ENCODE results near the gene PRM3.

PRM3 gene

GRCh38 chr16:11236461-11237254, 36.8 kb downstream of the PRM3 start:
- Mint-ChIP-seq H3K27ac (no peak overlapping the region), H3K4me1 (ENCODE audit: low read depth) (peaks cover 57% of the 10 kb centered on the region), H3K9me3 (ENCODE audit: low read depth) (no peaks in the 10 kb centered on the region), H3K36me3 (no peaks in the 10 kb centered on the region), H3K4me3 (no peak overlapping the region), H3K27me3 (no peaks in the 10 kb centered on the region)

- Mint-ChIP-seq H3K27me3 (no peaks in the 10 kb centered on the region), H3K9me3 (ENCODE audit: low read depth) (no peaks in the 10 kb centered on the region), H3K27ac (peak overlapping the region; percentile 81), H3K4me3 (no peak overlapping the region), H3K36me3 (no peaks in the 10 kb centered on the region), H3K4me1 (ENCODE audit: low read depth) (peaks cover 61% of the 10 kb centered on the region)
These were observed 37.8 kb downstream of the PRM3 start for GRCh38 chr16:11235703-11235991.

DNA sequence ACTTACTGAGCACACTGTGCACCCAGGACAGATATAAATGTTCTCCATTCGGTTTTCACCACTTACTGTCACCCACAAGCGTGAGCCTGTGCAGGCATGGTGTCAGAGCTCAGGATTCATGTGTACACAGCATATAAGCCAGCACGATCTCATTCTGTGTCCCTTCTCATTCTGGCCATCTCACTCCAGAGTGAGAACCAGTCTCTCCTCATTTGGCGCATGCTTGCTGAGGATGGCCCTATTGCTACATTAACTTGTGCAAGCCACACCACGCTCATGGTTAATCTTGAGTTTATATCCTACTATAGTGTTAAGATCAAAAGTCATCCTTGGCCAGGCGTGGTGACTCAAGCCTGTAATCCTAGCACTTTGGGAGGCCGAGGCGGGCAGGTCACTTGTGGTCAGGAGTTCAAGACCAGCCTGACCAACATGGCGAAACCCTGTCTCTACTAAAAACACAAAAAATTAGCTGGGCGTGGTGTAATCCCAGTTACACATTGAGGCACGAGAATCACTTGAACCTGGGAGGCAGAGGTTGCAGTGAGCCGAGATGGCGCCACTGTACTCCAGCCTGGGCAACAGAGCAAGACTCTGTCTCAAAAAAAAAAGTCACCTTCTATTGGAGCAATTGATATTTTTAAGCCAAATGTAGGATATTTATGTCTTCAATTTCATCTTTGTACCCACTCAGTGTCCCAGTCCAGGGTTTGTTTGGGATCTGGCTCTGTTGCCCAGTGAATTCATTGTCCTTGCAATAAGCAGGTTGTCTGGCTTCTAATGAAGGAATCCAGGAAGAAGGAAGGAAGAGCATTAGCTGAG, 38.3 kb downstream of the PRM3 start:
- no peaks in the 10 kb centered on the region for H3K36me3 Mint-ChIP-seq
- H3K4me1 Mint-ChIP-seq (ENCODE audit: low read depth): peaks cover 56% of the 10 kb centered on the region
- H3K27me3 Mint-ChIP-seq: no peaks in the 10 kb centered on the region
- H3K9me3 Mint-ChIP-seq (ENCODE audit: low read depth): no peaks in the 10 kb centered on the region
- H3K4me3 Mint-ChIP-seq: peak overlapping the region; percentile 1
- H3K27ac Mint-ChIP-seq: peak overlapping the region; percentile 84

DNA sequence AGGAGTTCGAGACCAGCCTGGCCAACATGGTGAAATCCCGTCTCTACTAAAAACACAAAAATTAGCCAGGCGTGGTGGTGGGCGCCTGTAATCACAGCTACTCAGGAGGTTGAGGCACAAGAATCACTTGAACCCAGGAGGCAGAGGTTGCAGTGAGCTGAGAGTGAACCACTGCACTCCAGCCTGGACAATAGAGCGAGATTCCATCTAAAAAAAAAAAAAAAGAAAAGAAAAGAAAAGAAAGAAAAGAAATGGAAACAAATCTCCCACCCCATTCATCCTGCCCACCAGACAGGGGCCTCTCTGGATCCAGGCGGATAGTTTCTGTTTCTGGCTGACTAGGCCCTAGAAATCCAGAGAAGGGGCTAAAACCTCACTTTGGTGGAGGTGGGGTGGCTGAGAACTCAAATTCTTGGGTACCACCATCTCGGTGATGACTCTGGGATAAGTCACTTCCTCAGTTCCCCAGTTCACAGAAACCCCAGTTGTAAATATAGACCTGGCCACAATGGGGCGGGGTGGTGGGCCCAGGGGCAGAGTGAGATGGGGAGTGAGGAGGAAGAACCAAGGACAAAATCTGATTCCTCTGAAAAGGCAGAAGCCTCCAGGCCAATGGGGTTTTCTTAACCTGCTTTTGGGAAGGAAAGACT, 39.6 kb downstream of the PRM3 start:
- no peaks in the 10 kb centered on the region for H3K27me3 Mint-ChIP-seq
- H3K4me3 Mint-ChIP-seq: peak overlapping the region; percentile 77
- H3K9me3 Mint-ChIP-seq (ENCODE audit: low read depth): no peaks in the 10 kb centered on the region
- H3K36me3 Mint-ChIP-seq: no peaks in the 10 kb centered on the region
- peak overlapping the region; percentile 98 for H3K27ac Mint-ChIP-seq
- H3K4me1 Mint-ChIP-seq (ENCODE audit: low read depth): peaks cover 60% of the 10 kb centered on the region

DNA sequence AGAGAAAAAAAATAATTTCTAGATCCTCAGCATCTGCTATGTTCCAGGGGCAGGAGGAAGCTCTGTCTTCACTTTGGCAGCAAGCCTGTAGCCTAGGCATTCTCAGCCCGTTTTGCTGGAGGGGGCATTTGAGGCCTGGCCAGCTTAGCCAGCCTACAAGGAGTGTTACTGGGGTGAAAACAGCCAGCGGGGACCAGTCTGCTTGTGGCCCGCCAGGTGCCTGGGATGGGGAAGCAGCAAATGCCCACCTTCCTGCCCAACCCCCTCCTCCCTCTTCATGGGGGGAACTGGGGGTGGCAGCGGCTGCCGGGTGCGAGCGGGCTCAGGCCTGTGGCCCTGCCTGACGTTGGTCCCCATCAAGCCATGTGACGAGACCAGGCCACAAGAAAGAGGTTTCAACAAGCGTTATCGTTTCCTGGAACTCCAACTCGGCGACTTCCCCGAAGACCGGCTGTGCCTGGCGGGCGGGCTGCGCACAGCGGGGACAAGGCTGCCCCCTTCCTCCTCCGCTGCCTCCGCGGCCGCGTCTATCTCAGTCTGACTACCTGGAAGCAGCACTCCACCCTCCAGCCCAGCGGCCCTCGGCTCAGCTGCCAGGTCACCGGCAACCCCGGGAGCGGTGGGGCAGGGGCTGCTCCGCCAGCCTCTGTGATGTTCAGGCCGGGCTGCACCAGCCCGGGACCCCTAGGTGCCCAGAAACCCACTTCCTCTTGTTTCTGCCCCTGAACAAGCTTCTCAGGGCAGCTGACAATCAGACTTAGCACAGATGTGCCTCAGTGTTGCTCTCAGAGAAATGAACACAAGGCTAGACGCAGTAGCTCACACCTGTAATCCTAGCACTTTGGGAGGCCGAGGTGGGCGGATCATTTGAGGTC, 40.3 kb downstream of the PRM3 start:
- Mint-ChIP-seq H3K27ac (peak overlapping the region; percentile 98), H3K4me1 (ENCODE audit: low read depth) (peaks cover 67% of the 10 kb centered on the region), H3K36me3 (no peaks in the 10 kb centered on the region), H3K9me3 (ENCODE audit: low read depth) (no peaks in the 10 kb centered on the region), H3K27me3 (no peaks in the 10 kb centered on the region), H3K4me3 (peak overlapping the region; percentile 77)

DNA sequence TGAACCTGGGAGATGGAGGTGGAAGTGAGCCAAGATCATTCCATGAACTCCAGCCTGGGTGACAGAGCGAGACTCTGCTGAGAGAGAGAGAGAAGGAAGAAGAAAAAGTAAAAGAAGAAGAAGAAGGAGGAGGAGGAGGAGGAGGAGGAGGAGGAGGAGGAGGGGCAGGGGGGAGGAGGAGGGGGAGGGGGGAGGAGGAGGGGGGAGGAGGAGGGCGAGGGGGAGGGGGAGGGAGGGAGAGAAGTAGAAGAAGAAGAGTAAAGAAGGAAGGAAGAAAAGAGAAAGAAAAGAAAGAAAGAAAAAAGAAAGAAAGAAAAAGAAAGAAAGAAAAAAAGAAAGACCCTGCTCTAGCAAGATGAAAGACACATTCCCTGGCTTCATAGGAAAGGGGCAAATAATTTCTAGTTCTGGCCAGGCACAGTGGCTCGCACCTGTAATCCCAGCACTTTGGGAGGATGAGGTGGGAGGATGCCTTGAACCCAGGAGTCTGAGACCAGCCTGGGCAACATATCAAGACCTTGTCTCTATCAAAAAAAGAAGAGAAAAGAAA, 41.1 kb downstream of the PRM3 start:
- Mint-ChIP-seq H3K9me3 (ENCODE audit: low read depth) (no peaks in the 10 kb centered on the region), H3K27me3 (no peaks in the 10 kb centered on the region), H3K27ac (peak overlapping the region; percentile 98), H3K36me3 (no peaks in the 10 kb centered on the region), H3K4me3 (peak overlapping the region; percentile 77), H3K4me1 (ENCODE audit: low read depth) (peaks cover 68% of the 10 kb centered on the region)

DNA sequence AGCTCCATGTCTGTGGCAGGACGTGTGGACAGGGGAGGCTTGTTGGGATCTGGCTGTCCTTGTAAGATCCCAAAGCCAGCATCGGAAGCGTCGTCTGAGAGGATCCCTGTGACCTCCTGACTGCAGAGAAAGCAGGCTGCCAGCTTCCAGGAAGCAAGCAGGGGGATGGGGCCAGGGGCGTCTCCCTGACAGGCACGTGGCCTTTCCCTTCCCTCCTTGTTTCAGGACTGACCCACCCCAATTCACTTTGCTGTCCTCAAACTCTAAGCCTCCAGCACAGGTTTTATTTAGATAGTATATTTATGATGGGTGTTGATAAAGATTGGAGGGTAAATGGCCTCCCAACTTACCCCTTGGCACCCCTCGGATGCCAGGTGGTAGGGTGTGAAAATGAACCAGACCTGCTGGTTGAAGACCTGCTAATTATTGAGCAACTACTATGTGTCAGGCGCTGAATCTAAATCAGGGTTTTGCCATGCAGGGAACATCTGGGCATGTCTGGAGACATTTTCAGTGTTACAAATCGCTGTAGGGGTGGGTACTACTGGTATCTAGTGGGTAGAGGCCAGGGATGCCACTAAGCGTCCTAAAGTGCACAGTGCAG, 42.0 kb downstream of the PRM3 start:
- H3K27ac Mint-ChIP-seq: peak overlapping the region; percentile 91
- H3K36me3 Mint-ChIP-seq: no peaks in the 10 kb centered on the region
- no peaks in the 10 kb centered on the region for H3K27me3 Mint-ChIP-seq
- H3K4me3 Mint-ChIP-seq: peak overlapping the region; percentile 32
- H3K4me1 Mint-ChIP-seq (ENCODE audit: low read depth): peaks cover 67% of the 10 kb centered on the region
- H3K9me3 Mint-ChIP-seq (ENCODE audit: low read depth): no peaks in the 10 kb centered on the region

DNA sequence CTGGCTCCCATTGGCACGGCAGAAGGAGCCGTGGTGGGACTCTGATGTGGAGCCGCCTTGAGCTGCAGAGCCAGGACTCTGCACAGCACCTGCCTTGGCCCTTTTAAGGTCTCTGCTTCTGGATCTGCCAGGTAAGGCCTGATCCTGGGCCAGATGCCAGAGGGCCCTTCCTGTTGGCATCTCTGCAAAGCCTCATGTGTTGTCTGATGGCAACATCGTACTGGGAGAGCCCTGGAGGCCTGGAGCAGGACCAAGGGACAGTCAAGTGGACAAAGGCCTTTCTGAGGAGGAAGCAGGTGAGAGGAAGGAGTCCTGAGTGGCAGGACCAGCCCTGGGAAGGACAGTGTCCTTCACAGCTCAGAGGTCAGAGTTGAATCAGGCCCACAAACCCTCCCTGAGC, 43.5 kb downstream of the PRM3 start:
- Mint-ChIP-seq H3K27me3 (no peaks in the 10 kb centered on the region), H3K36me3 (no peaks in the 10 kb centered on the region), H3K27ac (peak overlapping the region; percentile 81), H3K9me3 (ENCODE audit: low read depth) (no peaks in the 10 kb centered on the region), H3K4me1 (ENCODE audit: low read depth) (peaks cover 71% of the 10 kb centered on the region), H3K4me3 (no peak overlapping the region)

DNA sequence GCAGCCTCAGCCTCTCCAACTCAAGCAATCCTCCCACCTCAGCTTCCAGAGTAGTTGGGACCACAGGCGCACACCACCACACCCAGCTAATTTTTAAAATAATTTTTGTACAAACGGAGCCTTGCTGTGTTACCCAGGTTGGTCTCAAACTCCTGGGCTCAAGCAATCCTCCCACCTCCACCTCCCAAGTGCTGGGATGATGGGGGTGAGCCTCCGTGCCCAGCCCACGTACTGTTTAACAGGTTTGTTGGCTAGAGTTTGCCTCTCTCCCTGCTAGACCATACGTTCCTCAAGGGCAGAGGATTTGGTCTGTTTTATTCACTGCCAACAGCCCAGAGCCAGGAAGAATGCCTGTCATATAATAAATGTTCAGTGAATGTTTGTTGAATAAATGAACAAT, 44.0 kb downstream of the PRM3 start:
- no peaks in the 10 kb centered on the region for H3K9me3 Mint-ChIP-seq (ENCODE audit: low read depth)
- peak overlapping the region; percentile 81 for H3K27ac Mint-ChIP-seq
- peaks cover 72% of the 10 kb centered on the region for H3K4me1 Mint-ChIP-seq (ENCODE audit: low read depth)
- H3K36me3 Mint-ChIP-seq: no peaks in the 10 kb centered on the region
- no peaks in the 10 kb centered on the region for H3K27me3 Mint-ChIP-seq
- no peak overlapping the region for H3K4me3 Mint-ChIP-seq

DNA sequence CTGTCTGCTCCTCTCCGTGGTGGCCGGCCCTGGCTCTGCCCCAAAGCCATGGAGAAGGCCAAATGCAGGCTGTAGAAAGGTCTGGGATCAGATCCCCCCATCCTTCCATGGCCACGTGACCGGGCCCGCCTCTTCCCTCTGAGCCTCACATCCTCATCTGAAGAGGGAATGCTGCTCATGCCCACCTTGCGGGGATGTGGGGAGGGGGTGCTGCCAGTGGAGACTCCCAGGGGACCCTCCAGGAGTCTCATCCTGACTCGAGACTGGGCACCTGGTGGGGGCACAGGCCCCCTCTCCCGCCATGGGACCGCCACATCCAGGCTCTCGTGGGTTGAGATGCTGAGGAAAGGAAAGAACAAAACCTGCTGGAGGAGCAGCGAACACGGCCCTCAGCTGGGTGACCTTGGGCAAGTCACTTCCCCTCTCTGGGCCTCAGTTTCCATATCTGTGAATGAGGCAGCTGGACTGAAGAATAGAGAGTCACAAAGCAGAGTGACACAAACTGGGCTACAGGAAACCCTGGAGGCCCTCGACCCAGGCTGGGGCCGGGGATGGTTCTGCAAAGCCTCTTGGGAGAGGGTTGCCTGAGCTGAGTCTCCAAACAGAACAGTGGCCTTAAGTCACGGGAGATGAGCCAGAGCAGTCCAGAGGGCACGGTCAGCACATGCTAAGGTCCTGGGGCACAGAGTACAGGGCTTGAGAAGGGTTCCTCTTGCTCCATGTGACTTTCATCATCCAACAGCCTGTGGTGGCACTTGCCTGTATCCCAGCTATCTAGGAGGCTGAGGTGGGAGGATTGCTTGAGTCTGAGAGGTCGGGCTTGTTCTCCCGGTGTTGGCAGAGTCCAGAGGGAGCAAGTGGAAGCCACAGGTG, 47.5 kb downstream of the PRM3 start:
- Mint-ChIP-seq H3K27me3 (no peaks in the 10 kb centered on the region), H3K27ac (peak overlapping the region; percentile 100), H3K4me3 (peak overlapping the region; percentile 79), H3K9me3 (ENCODE audit: low read depth) (no peaks in the 10 kb centered on the region), H3K4me1 (ENCODE audit: low read depth) (peaks cover 56% of the 10 kb centered on the region), H3K36me3 (no peaks in the 10 kb centered on the region)

DNA sequence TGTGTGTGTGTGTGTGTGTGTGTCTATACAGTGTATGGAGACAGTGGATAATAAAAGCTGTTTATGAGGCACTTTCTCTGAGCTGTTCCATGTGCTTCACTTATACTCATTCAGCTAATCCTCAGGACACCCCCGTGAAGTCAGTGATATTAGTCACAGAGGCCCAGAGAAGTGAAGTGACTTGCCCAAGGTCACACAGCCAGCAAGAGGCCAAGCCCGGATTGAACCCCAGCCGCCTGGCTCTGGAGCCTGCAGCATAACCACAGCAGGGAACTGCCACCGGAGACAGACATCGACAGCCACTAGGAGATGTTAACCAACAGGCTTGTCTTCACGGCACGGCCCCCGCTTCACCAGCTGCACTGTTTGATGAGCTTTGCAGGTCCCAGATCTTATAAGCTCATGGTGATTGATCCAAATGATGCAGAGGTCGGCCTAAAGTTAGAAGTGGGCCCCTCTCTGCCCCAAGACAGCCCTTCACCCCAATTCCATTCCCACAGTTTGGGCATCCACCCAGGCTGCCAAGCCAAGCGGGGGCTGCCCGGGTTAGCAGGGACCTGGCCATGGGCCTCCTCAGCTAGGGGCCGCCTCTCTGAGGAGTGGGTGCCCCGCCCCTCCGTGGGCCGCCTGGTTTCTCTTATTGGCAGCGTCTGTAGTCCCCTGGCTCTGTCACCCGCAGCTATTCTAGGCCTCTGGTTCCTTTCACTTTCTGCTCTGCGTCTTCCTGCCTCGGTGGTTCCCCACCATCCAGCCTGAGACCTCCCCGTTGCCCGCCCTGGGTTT, 48.3 kb downstream of the PRM3 start:
- peak overlapping the region; percentile 100 for H3K27ac Mint-ChIP-seq
- H3K36me3 Mint-ChIP-seq: no peaks in the 10 kb centered on the region
- H3K4me1 Mint-ChIP-seq (ENCODE audit: low read depth): peaks cover 54% of the 10 kb centered on the region
- peak overlapping the region; percentile 79 for H3K4me3 Mint-ChIP-seq
- H3K9me3 Mint-ChIP-seq (ENCODE audit: low read depth): no peaks in the 10 kb centered on the region
- H3K27me3 Mint-ChIP-seq: no peaks in the 10 kb centered on the region

DNA sequence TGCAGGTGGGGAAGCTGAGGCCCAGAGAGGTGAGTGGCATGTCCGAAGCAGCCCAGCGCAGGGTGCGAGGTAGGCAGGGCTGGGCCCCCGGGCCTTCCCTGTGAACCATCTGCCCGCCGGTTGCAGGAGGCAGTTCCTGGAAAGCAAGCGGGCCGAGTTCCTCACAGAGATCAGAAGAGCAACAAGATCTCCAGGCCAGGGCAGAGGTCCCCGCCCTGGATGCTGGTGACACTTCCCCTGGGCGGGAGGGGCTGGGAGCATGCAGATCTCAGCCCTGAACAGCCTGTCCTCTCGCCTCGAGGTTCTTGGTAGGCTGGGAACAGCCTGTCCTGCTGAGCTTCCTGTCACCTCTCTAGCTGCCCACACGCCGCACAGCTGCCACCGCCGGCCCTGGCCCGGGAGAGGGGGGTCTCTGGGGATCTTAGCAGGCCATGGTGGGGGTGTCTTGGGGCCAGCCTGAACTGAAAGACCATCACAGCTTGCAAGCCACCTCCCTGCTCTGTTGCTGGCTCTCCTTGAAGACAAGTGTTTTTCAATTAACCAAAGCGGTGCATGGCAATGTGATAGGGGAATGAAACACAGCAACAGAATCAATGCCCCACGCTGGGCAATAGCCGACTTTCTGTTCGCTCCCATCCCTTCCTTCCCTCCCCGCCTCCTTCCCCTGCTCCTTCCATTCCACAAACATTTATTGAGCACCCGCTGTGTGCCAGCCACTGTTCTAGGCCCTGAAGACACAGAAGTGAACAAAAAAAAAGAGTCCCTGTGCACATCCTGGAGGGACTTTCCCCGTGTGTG, 49.1 kb downstream of the PRM3 start:
- Mint-ChIP-seq H3K4me1 (ENCODE audit: low read depth) (peaks cover 48% of the 10 kb centered on the region), H3K4me3 (peak overlapping the region; percentile 79), H3K36me3 (no peaks in the 10 kb centered on the region), H3K9me3 (ENCODE audit: low read depth) (no peaks in the 10 kb centered on the region), H3K27me3 (no peaks in the 10 kb centered on the region), H3K27ac (peak overlapping the region; percentile 100)

All from activated naive CD8-positive, alpha-beta T cell (primary cell).